PC-9 (cell line): ENCODE measurements around the gene ZNF524. TPM values are rescaled to one million over a fixed set of nuclear protein-coding genes. Genes with fewer than 3 reads are reported as not detected.

Source experiments
- BruUV-seq: library from RNA; stranded (reverse); fragments of 400-500 nt; replicated peaks from 2 replicates; lab custom pipeline; 2021; lab: Mats Ljungman, UMichigan
- CTCF ChIA-PET: fragments of 300-600 bp; sonication (Branson Sonifier 250); formaldehyde crosslinking; loops from one replicate; lab custom pipeline; 2022; ENCODE audit warnings: antibody characterized with exemption; lab: Charles Lee
- POLR2A ChIA-PET: fragments of 300-600 bp; sonication (Branson Sonifier 250); formaldehyde crosslinking; loops from one replicate; lab custom pipeline; 2022; ENCODE audit warnings: antibody characterized with exemption; ENCODE audit not compliant: unreplicated experiment; lab: Charles Lee
- DNase-seq, 2 experiments: peaks; one replicate each; pipeline versions ENCODE4 v3.0.0 to v3.0.0-alpha.2; 2015 to 2022; ENCODE audit warnings: mixed read lengths in 1 of 2
- H2AFZ ChIP-seq: fragments of 200-600 bp; sonication (generic); 2 replicates; pipeline ENCODE4 v1.8.1; 2017; ENCODE audit warnings: antibody characterized with exemption
- H3F3A ChIP-seq: fragments of 200-600 bp; sonication (generic); 2 replicates; pipeline ENCODE4 v1.8.1; 2017; ENCODE audit warnings: antibody characterized with exemption, mild to moderate bottlenecking, low read depth; ENCODE audit not compliant: insufficient read depth
- H3K27ac ChIP-seq: fragments of 200-600 bp; sonication (generic); 2 replicates; pipeline ENCODE4 v1.6.1; 2016; ENCODE audit warnings: mixed run types
- H3K27me3 ChIP-seq: fragments of 200-600 bp; sonication (generic); 2 replicates; pipeline ENCODE4 v1.6.1; 2016; ENCODE audit warnings: low read depth, mixed run types; ENCODE audit not compliant: insufficient read depth
- H3K36me3 ChIP-seq: fragments of 200-600 bp; sonication (generic); 2 replicates; pipeline ENCODE4 v1.6.1; 2016; ENCODE audit warnings: low read depth, mixed run types
- H3K4me1 ChIP-seq: fragments of 200-600 bp; sonication (generic); replicated peaks from 2 replicates; pipeline ENCODE4 v1.6.1; 2016; ENCODE audit warnings: mixed run types; ENCODE audit not compliant: insufficient read depth
- H3K4me2 ChIP-seq: fragments of 200-600 bp; sonication (generic); 2 replicates; pipeline ENCODE4 v1.6.1; 2017; ENCODE audit warnings: mixed run types
- H3K4me3 ChIP-seq: fragments of 200-600 bp; sonication (generic); 2 replicates; pipeline ENCODE4 v1.6.1; 2016; ENCODE audit warnings: mixed run types
- H3K79me2 ChIP-seq: fragments of 200-600 bp; sonication (generic); 2 replicates; pipeline ENCODE4 v1.6.1; 2017; ENCODE audit warnings: low read depth, mixed run types
- H3K9me2 ChIP-seq: fragments of 200-600 bp; sonication (generic); 2 replicates; pipeline ENCODE4 v1.8.1; 2017; ENCODE audit warnings: mild to moderate bottlenecking; ENCODE audit not compliant: insufficient read depth
- H3K9me3 ChIP-seq: fragments of 200-600 bp; sonication (generic); 2 replicates; pipeline ENCODE4 v1.8.1; 2016; ENCODE audit warnings: low read depth; ENCODE audit not compliant: insufficient read depth
- H4K20me1 ChIP-seq: fragments of 200-600 bp; sonication (generic); 2 replicates; pipeline ENCODE4 v1.8.1; 2017; ENCODE audit not compliant: insufficient read depth
- CTCF ChIP-seq: fragments of 200-600 bp; sonication (generic); conservative IDR thresholded peaks from 2 replicates; pipeline ENCODE4 v1.6.1; 2017; ENCODE audit warnings: mixed run types, antibody characterized with exemption, mild to moderate bottlenecking, moderate library complexity
- EZH2 ChIP-seq: fragments of 200-600 bp; sonication (generic); IDR thresholded peaks from 2 replicates; pipeline ENCODE4 v1.8.0; 2017; ENCODE audit warnings: antibody characterized with exemption, low read depth
- intact Hi-C: fragments of 100-400 bp; cut with micrococcal nuclease; formaldehyde crosslinking; loops from one replicate; pipeline ENCODE4 v1.10.0; 2022; ENCODE audit not compliant: unreplicated experiment
- total RNA-seq: library from RNA; stranded (reverse); gene quantifications from 2 replicates; pipeline ENCODE4 v1.2.3, GENCODE V29; 2021

Gene ZNF524
- total RNA-seq, 1 experiment from 2014 or later, result 30.0 TPM

DNA sequence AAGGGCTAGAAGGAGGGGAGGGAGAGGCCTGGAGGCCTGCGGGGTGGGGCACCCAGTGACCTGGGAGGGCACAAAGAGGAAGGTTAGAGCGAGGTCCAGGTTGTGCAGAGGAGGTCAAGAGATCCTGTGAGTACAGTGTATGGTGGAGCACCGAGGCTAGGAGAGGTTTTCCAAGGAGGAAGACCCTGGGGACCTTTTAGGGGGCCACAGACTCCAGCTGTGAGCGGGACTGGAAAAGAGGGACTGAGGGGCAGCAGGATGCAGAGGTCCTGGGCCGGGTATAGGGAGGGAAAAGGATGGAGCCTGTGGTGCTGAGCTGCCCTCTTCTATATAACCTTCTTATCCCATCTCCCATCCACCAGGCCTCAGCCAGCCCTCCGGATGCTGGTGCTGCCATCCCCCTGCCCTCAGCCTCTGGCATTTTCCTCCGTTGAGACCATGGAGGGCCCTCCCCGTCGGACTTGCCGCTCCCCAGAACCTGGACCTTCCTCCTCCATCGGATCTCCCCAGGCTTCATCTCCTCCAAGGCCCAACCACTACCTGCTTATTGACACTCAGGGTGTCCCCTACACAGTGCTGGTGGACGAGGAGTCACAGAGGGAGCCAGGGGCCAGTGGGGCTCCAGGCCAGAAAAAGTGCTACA is 44.2 kb downstream of the ZNF524 start:
- H3F3A ChIP-seq, result peaks cover 47% of the 10 kb centered on the region; the same call in 1 of the 2 replicates
- H3K4me1 ChIP-seq, result peaks cover 8% of the 10 kb centered on the region
- H4K20me1 ChIP-seq, result peaks cover 10% of the 10 kb centered on the region
- peak overlapping the region; percentile 59; the same call in 1 of the 2 replicates for H2AFZ ChIP-seq
- TF ChIP-seq EZH2 (no peak), CTCF (no peak)
- intact Hi-C loops, result no loop called here
- H3K9me2 ChIP-seq, result no peaks in the 10 kb centered on the region
- H3K9me3 ChIP-seq, result no peaks in the 10 kb centered on the region
- H3K79me2 ChIP-seq, result peaks cover 50% of the 10 kb centered on the region
- peak overlapping the region; percentile 66 for H3K4me3 ChIP-seq
- H3K27ac ChIP-seq, result peak overlapping the region; percentile 44
- no TSS peak for BruUV-seq
- DNase-seq, result no peak
- CTCF ChIA-PET, result no interaction called here
- peaks cover 6% of the 10 kb centered on the region for H3K36me3 ChIP-seq
- peak overlapping the region; percentile 90 for H3K4me2 ChIP-seq
- POLR2A ChIA-PET, result no interaction called here
- H3K27me3 ChIP-seq, result no peaks in the 10 kb centered on the region

DNA sequence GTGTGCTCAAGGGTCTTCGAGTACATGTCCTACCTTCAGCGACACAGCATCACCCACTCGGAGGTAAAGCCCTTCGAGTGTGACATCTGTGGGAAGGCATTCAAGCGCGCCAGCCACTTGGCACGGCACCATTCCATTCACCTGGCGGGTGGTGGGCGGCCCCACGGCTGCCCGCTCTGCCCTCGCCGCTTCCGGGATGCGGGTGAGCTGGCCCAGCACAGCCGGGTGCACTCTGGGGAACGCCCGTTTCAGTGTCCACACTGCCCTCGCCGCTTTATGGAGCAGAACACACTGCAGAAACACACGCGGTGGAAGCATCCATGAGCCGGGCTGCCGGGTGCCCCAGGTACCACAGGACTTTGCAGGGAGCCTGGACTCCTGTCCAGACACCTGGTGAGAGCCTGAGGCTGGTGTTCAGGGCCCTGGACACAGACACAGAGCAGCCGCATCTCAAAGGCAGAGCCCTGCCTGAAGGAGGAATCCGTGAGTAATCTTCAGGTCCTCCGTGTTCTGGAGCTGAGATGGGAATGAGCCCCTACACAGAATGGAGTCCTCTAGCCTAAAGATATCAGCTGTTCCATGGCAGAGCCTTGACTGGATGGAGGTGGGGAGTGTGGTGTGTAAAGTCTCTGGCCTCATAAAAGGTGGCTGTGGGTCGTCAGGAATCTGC is 44.9 kb downstream of the ZNF524 start:
- H3K9me3 ChIP-seq, result no peaks in the 10 kb centered on the region
- peaks cover 8% of the 10 kb centered on the region; the same call in 1 of the 2 replicates for H4K20me1 ChIP-seq
- DNase-seq, result no peak
- H2AFZ ChIP-seq, result no peak overlapping the region
- ChIA-PET POLR2A (interaction anchor here (0.6 kb wide), 1 partner anchor 98 kb away, joined by 4 read pairs; no protein-coding TSS in a partner anchor), CTCF (no interaction called here)
- H3K79me2 ChIP-seq, result peaks cover 50% of the 10 kb centered on the region
- H3K4me3 ChIP-seq, result peak overlapping the region; percentile 66; the same call in 1 of the 2 replicates
- H3K4me1 ChIP-seq, result peaks cover 8% of the 10 kb centered on the region
- TF ChIP-seq CTCF (no peak), EZH2 (no peak)
- H3K4me2 ChIP-seq, result peak overlapping the region; percentile 90
- no peak overlapping the region for H3K27ac ChIP-seq
- H3K9me2 ChIP-seq, result no peaks in the 10 kb centered on the region
- TSS peak; percentile 41 for BruUV-seq
- H3K27me3 ChIP-seq, result no peaks in the 10 kb centered on the region
- peaks cover 6% of the 10 kb centered on the region for H3K36me3 ChIP-seq
- intact Hi-C loops, result no loop called here
- H3F3A ChIP-seq, result peaks cover 40% of the 10 kb centered on the region; the same call in 1 of the 2 replicates

GRCh38 chr19:55645512-55645881 is 45.4 kb downstream of the ZNF524 start:
- Histone ChIP-seq H3K4me1 (peaks cover 8% of the 10 kb centered on the region), H3K79me2 (peaks cover 50% of the 10 kb centered on the region), H3K9me3 (no peaks in the 10 kb centered on the region), H3K27me3 (no peaks in the 10 kb centered on the region), H2AFZ (no peak overlapping the region), H3K4me3 (no peak overlapping the region), H3K36me3 (peaks cover 6% of the 10 kb centered on the region), H3K9me2 (no peaks in the 10 kb centered on the region), H3F3A (peaks cover 37% of the 10 kb centered on the region; the same call in 1 of the 2 replicates), H4K20me1 (peaks cover 8% of the 10 kb centered on the region; the same call in 1 of the 2 replicates), H3K4me2 (peak overlapping the region; percentile 90; the same call in 1 of the 2 replicates), H3K27ac (no peak overlapping the region)
- no peak for TF ChIP-seq CTCF
- no peak for TF ChIP-seq EZH2
- CTCF ChIA-PET, result no interaction called here
- DNase-seq, result no peak
- POLR2A ChIA-PET, result interaction anchor here (0.6 kb wide), 1 partner anchor 99 kb away, joined by 4 read pairs; no protein-coding TSS in a partner anchor
- BruUV-seq, result no TSS peak
- intact Hi-C loops, result no loop called here
